Measurements from ENCODE around the gene ZNF804A. TPM values are rescaled to one million over a fixed set of nuclear protein-coding genes. Genes with fewer than 3 reads are reported as not detected.
A peak's percentile ranks its signal among the peaks of the same experiment; 100 is the strongest.

The ZNF804A gene
- total RNA-seq, 6 donors from 2014 or later, result 0.46 to 0.89 (median 0.77) TPM; not detected in 1

DNA sequence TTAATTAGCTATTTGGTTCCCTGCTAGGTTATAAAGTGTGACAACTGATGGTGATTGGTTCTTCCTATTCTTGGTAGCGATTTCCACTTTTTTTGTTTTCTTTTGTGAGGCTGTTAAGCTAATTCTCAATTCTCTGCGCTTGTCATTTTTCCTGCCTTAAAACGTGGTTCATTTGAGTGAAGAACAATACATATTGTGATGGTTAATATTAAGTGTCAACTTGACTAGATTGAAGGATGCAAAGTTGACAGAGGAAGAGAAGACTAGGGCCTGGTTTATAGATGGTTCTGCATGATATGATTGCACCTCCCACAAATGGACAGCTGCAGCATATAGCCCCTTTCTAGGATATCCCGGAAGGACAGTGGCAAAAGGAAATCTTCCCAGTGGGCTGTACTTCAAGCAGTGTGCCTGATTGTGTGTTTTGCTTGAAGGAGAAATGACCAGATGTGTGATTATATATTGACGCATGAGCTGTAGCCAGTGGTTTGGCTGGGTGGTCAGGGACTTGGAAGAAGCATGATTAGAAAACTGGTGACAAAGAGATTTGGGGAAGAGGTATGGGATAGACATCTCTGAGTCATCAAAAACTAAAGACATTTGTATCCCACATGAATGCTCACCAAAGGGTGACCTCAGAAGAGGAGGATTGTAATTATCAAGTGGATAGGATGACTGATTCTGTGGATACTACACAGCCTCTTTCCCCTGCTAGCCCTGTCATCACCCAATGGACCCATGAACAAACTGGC is 39.4 kb upstream of the ZNF804A start:
- DNase-seq (no peak), ATAC-seq (ENCODE audit: low FRiP score in 2 of 2) (no peak)
- H3K27me3 ChIP-seq, result no peaks in the 10 kb centered on the region
- WGBS, 2 donors, result 81 to 83% methylated on average over 5 of the region's 5 CpGs
- H3K9me3 ChIP-seq, result peaks cover 0 to 5% (median 0%) of the 10 kb centered on the region in 4 donors
- TF ChIP-seq POLR2AphosphoS5 (IDR thresholded peaks at IDR 0.05) (no peak), EP300 (IDR thresholded peaks at IDR 0.05) (no peak), POLR2A (IDR thresholded peaks at IDR 0.05) (no peak)
- TF ChIP-seq, protein P1, sequence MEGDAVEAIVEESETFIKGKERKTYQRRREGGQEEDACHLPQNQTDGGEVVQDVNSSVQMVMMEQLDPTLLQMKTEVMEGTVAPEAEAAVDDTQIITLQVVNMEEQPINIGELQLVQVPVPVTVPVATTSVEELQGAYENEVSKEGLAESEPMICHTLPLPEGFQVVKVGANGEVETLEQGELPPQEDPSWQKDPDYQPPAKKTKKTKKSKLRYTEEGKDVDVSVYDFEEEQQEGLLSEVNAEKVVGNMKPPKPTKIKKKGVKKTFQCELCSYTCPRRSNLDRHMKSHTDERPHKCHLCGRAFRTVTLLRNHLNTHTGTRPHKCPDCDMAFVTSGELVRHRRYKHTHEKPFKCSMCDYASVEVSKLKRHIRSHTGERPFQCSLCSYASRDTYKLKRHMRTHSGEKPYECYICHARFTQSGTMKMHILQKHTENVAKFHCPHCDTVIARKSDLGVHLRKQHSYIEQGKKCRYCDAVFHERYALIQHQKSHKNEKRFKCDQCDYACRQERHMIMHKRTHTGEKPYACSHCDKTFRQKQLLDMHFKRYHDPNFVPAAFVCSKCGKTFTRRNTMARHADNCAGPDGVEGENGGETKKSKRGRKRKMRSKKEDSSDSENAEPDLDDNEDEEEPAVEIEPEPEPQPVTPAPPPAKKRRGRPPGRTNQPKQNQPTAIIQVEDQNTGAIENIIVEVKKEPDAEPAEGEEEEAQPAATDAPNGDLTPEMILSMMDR (IDR thresholded peaks at IDR 0.05), result no peak
- H3K36me3 ChIP-seq, result no peaks in the 10 kb centered on the region
- H3K27ac ChIP-seq, result no peak overlapping the region
- H3K4me3 ChIP-seq, result no peak overlapping the region
- no peaks in the 10 kb centered on the region for H3K4me1 ChIP-seq

DNA sequence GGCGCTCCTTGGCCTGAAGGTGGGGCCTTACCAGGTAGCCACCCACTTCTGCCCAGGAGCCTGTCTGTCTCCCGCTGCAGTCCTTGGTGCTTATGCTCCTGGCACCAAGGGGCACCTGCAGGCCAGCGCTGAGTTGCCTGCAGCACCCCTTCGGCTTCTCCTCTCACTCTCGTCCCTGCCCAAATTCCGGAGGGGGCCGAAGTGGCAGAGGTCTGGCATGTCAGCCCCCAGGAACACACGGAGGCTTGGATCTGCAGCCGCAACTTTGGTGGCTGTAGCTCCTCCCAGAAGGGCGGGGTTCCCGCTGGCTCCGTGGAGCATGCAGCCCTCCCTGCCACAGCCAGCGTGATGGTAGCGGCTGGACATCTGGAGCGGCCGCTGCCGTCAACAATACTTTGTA is 37.7 kb upstream of the ZNF804A start:
- WGBS, 2 donors, result 94 to 95% methylated on average over 5 to 17 of the region's 17 CpGs
- peaks cover 0 to 5% (median 0%) of the 10 kb centered on the region in 4 donors for H3K9me3 ChIP-seq
- no peak overlapping the region for H3K4me3 ChIP-seq
- ATAC-seq (ENCODE audit: low FRiP score in 2 of 2) (peak in 1 of 2 donors; percentile 55), DNase-seq (peak in 1 of 2 donors; percentile 53)
- H3K27ac ChIP-seq, result no peak overlapping the region
- TF ChIP-seq POLR2AphosphoS5 (IDR thresholded peaks at IDR 0.05) (no peak), EP300 (IDR thresholded peaks at IDR 0.05) (no peak), POLR2A (IDR thresholded peaks at IDR 0.05) (no peak)
- TF ChIP-seq, protein P1 (IDR thresholded peaks at IDR 0.05), result no peak
- no peaks in the 10 kb centered on the region for H3K4me1 ChIP-seq
- H3K27me3 ChIP-seq, result no peaks in the 10 kb centered on the region
- H3K36me3 ChIP-seq, result no peaks in the 10 kb centered on the region

DNA sequence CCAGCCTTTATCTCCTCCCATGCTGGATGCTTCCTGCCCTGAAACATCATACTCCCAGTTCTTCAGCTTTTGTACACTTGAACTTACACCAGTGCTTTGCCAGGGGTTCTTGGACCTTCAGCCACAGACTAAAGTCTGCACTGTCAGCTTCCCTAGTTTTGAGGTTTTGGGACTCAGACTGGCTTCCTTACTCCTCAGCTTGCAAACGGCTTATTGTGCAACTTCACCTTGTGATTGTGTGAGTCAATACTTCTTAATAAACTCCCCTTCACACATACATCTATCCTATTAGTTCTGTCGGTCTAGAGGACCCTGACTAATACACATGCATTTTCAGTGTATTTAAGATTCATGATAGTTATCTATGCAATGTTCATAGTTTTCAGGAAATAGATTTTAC is 35.8 kb upstream of the ZNF804A start:
- H3K36me3 ChIP-seq, result no peaks in the 10 kb centered on the region
- DNase-seq, result peak in 1 of 2 donors; percentile 33
- H3K27ac ChIP-seq, result no peak overlapping the region
- peaks cover 0 to 5% (median 0%) of the 10 kb centered on the region in 4 donors for H3K9me3 ChIP-seq
- peak in 1 of 2 donors; percentile 49 for ATAC-seq (ENCODE audit: low FRiP score in 2 of 2)
- TF ChIP-seq POLR2A (IDR thresholded peaks at IDR 0.05) (no peak), POLR2AphosphoS5 (IDR thresholded peaks at IDR 0.05) (no peak), EP300 (IDR thresholded peaks at IDR 0.05) (no peak)
- TF ChIP-seq, protein P1 (IDR thresholded peaks at IDR 0.05), result no peak
- H3K4me1 ChIP-seq, result no peaks in the 10 kb centered on the region
- H3K4me3 ChIP-seq, result no peak overlapping the region
- 46 to 48% methylated on average over 2 of the region's 2 CpGs for WGBS, 2 donors
- no peaks in the 10 kb centered on the region for H3K27me3 ChIP-seq

DNA sequence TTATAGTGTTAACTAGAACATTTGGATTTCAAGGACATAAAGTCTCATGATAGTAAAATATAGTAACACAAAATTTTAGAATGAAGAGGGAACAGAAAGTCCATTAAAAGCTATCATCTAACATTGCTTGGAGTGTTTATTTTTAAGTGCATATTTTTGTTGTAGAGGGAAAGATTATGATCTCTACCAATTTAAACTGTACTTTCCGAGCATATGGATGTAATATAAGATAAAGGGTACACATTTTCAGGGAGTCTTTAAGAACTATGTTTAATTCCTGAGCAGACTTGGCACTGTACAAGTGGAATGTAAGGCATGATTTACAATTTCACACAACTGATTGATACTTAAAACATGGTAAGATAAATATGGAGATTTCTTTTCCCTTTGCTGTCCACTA is 34.2 kb upstream of the ZNF804A start:
- no peak overlapping the region for H3K27ac ChIP-seq
- DNase-seq, result no peak
- no peaks in the 10 kb centered on the region for H3K36me3 ChIP-seq
- TF ChIP-seq EP300 (IDR thresholded peaks at IDR 0.05), result no peak
- no peak for TF ChIP-seq POLR2AphosphoS5 (IDR thresholded peaks at IDR 0.05)
- TF ChIP-seq, protein P1 (IDR thresholded peaks at IDR 0.05), result no peak
- TF ChIP-seq POLR2A (IDR thresholded peaks at IDR 0.05), result no peak
- H3K27me3 ChIP-seq, result no peaks in the 10 kb centered on the region
- 38 to 52% methylated on average over 1 of the region's 1 CpG for WGBS, 2 donors
- no peaks in the 10 kb centered on the region for H3K4me1 ChIP-seq
- peaks cover 0 to 5% (median 0%) of the 10 kb centered on the region in 4 donors for H3K9me3 ChIP-seq
- ATAC-seq (ENCODE audit: low FRiP score in 2 of 2), result no peak
- H3K4me3 ChIP-seq, result no peak overlapping the region

DNA sequence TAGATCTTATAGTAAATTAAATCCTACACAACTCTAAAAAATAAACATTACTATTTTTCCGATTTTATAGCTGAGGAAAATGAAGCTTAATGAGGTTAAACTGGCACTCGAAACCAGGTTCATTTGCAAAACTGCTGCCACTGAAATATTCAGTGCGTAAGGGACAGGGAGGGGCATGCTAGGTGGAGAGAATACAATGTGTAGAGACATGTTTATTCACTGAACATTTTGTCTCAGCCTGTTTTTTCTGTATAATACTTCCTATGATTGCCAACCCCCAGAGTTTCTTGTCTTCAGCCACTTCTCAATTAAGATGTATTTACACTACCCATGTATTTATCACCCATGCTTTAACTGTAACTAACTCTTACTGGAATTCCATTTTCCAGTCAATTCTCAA is 31.6 kb upstream of the ZNF804A start:
- no peak overlapping the region for H3K4me3 ChIP-seq
- 81 to 85% methylated on average over 3 of the region's 3 CpGs for WGBS, 2 donors
- TF ChIP-seq EP300 (IDR thresholded peaks at IDR 0.05) (no peak), POLR2A (IDR thresholded peaks at IDR 0.05) (no peak), POLR2AphosphoS5 (IDR thresholded peaks at IDR 0.05) (no peak)
- TF ChIP-seq, protein P1 (IDR thresholded peaks at IDR 0.05), result no peak
- no peak overlapping the region for H3K27ac ChIP-seq
- ATAC-seq (ENCODE audit: low FRiP score in 2 of 2) (no peak), DNase-seq (no peak)
- H3K36me3 ChIP-seq, result no peaks in the 10 kb centered on the region
- H3K4me1 ChIP-seq, result no peaks in the 10 kb centered on the region
- no peaks in the 10 kb centered on the region for H3K27me3 ChIP-seq
- H3K9me3 ChIP-seq, result no peaks in the 10 kb centered on the region
